Vagina (tissue), 2 donors: ENCODE results near the gene LRCH4. TPM values are rescaled to one million over a fixed set of nuclear protein-coding genes. Genes with fewer than 3 reads are reported as not detected.
A peak's percentile ranks its signal among the peaks of the same experiment; 100 is the strongest.

Source experiments
- DNase-seq, 2 donors: peaks; one replicate each; pipeline ENCODE4 v3.0.0-alpha.2; 2017; ENCODE audit errors: extremely low spot score in 2 of 2
- H3K27ac ChIP-seq: fragments of 200-600 bp; sonication (generic); one replicate; pipeline ENCODE4 v1.5.1; 2019
- H3K27me3 ChIP-seq: fragments of 200-600 bp; sonication (generic); one replicate; pipeline ENCODE4 v1.5.1; 2019
- H3K36me3 ChIP-seq, 2 donors: fragments of 200-600 bp; sonication (generic); one replicate each; pipeline ENCODE4 v1.5.1; 2017 to 2019
- H3K4me1 ChIP-seq: fragments of 200-600 bp; sonication (generic); one replicate; pipeline ENCODE4 v1.5.1; 2019
- H3K4me3 ChIP-seq, 2 donors: fragments of 200-600 bp; sonication (generic); 1 replicate in 1 of 2; 2 replicates in 1 of 2; pipeline ENCODE4 v1.5.1; 2016 to 2019
- H3K9me3 ChIP-seq: fragments of 200-600 bp; sonication (generic); one replicate; pipeline ENCODE4 v1.5.1; 2019
- CTCF ChIP-seq, 3 experiments: fragments of 450-650 bp in 2 of 3; fragments of 200-600 bp in 1 of 3; sonication (generic) in 1 of 3; IDR thresholded peaks; one replicate each; pipeline ENCODE4 v1.5.1; 2017 to 2019; ENCODE audit warnings: antibody characterized with exemption in 3 of 3, mild to moderate bottlenecking in 2 of 3, moderate library complexity in 2 of 3
- POLR2A ChIP-seq, 2 donors: fragments of 450-650 bp; IDR thresholded peaks; one replicate each; pipeline ENCODE4 v1.6.1; 2017; ENCODE audit warnings: antibody characterized with exemption in 2 of 2, mild to moderate bottlenecking in 2 of 2, moderate library complexity in 2 of 2
- POLR2AphosphoS5 ChIP-seq, 2 donors: sonication (generic); formaldehyde crosslinking; IDR thresholded peaks; one replicate each; pipeline ENCODE4 v1.9.0; 2017; ENCODE audit warnings: antibody characterized with exemption in 2 of 2, mild to moderate bottlenecking in 2 of 2, low read depth in 1 of 2; ENCODE audit not compliant: insufficient read depth in 1 of 2
- intact Hi-C: fragments of 100-400 bp; cut with DNase I; formaldehyde crosslinking; loops from one replicate; pipeline ENCODE4 v1.15.1; 2023
- total RNA-seq: library from RNA; depleted of rRNA; stranded (reverse); fragments of >200 nt; gene quantifications from one replicate; pipeline ENCODE4 v1.2.3, GENCODE V29; 2016

The LRCH4 gene
- 72.2 TPM for total RNA-seq

DNA sequence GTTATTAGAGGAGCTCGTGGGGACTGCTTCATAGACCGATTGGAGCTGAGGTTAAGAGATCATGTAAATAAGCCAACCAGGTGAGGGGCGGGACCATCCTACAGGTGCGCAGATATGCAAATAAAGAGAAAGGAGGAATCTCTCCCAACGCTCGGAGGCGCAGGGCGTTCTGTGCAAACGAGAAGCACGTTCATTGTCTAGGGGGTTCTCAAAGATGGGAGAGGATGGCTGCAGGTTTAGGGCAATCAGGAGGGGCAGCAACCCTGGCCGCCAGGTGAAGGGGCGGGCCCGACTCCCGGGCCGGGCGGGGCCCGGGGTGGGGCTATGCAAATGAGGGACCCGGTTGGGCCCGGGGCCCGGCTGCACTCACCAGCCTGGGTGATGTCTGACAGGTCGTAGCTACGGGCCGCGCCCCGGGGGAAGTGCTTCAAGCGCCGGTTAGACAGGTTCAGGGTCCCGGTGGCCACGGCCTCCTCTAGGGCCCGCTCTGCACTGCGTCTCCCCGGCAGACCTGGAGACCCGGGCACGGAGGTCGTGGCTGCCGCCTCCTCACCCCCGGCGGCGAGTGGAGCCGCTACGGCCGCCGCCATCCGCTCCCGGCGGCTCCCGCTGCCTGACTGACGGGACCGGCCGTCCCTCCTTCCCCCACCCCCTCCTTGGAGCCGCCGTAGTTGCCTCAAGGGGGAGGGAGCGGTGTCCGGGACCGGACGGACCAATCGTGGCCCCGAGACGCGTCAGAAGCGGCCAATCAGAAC is at the start of gene LRCH4:
LRCH4 (minus strand) TSS at position 619 of the 755 bp plus-strand sequence; CDS start at position 590, 29 bp downstream.
- H3K4me1 ChIP-seq, result peaks cover 57% of the 10 kb centered on the region
- TF ChIP-seq CTCF (IDR thresholded peaks at IDR 0.05), result no peak
- TF ChIP-seq POLR2AphosphoS5 (IDR thresholded peaks at IDR 0.05; ENCODE audit: insufficient read depth in 1 of 2, low read depth in 1 of 2), result peak in 1 of 2 donors; percentile 99
- TF ChIP-seq POLR2A (IDR thresholded peaks at IDR 0.05), result peak in 1 of 2 donors; percentile 97
- DNase-seq, result no peak

DNA sequence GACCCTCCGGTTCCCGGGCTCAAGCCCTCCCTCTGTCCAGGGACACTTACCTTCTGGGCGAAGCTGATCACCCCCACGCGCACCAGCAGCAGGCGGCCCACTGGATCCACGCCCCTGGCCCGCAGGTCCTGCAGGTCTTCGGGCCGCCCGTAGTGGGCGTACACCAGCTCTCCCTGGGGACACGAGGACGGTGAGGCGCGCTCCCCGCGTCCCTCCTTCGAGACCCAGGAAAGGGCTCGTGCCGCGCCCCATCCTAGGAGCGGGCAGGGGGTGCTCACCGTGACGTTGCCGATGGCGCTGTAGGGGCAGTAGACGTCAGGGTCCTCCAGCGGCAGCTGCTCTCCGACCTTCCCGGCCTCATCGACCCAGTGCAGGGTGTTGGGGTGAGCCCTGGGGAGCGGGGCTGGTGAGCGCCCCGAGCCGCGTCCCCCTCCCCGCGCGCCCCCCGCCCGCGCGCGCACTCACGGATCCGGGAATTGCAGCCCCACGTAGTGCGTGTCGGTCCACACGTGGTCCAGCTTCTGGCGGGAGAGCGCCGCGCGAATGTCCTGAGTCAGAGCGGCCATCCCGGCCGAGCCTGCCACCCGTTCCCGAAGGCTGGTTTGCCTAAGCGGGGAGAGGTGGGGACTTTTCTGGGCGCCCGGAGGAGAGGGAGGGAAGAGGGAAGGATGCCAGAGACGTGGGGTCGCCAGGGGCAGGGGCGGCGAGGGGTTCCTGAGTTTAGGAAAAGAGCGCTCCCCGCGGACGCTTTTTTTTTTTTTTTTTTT is 47.2 kb upstream of the LRCH4 start:
- Histone ChIP-seq H3K27me3 (peaks cover 4% of the 10 kb centered on the region), H3K4me1 (peaks cover 11% of the 10 kb centered on the region), H3K4me3 (peak overlapping the region; percentile 52 to 54), H3K36me3 (no peaks in the 10 kb centered on the region), H3K27ac (no peak overlapping the region), H3K9me3 (no peaks in the 10 kb centered on the region)
- TF ChIP-seq POLR2AphosphoS5 (IDR thresholded peaks at IDR 0.05; ENCODE audit: insufficient read depth in 1 of 2, low read depth in 1 of 2) (no peak), CTCF (IDR thresholded peaks at IDR 0.05) (peak in 1 of 3 experiments; percentile 17), POLR2A (IDR thresholded peaks at IDR 0.05) (no peak)
- intact Hi-C loops, result no loop called here
- DNase-seq, result no peak

More for the DNA sequence above, at the start of gene LRCH4:
- peaks cover 0 to 19% of the 10 kb centered on the region in 2 donors for H3K36me3 ChIP-seq
- peak within 1 kb of the TSS; percentile 79 to 96 for H3K4me3 ChIP-seq
- H3K27me3 ChIP-seq, result no peaks in the 10 kb centered on the region
- intact Hi-C loops, result loop anchor here (1.0 to 5.0 kb wide), 2 partner anchors 87 to 106 kb away; partner anchors contain the start of genes GNB2 and TSC22D4
- peak within 1 kb of the TSS; percentile 94 for H3K27ac ChIP-seq
- H3K9me3 ChIP-seq, result no peaks in the 10 kb centered on the region

DNA sequence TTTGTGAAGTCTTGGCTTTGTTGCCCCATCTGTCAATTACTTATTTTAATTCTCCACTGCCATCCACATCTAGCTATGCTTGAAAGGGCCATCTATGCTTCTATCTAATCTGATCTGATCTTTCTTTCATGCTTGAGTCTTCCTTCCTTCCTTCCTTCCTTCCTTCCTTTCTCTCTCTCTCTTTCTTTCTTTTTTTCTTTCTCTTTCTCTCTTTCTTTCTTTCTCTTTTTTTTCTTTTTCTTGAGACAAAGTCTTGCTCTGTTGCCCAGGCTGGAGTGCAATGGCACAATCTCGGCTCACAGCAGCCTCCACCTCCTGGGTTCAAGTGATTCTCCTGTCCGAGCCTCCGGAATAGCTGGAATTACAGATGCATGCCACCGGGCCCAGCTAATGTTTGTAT is 44.1 kb upstream of the LRCH4 start:
- no peaks in the 10 kb centered on the region for H3K36me3 ChIP-seq
- intact Hi-C loops, result no loop called here
- H3K9me3 ChIP-seq, result no peaks in the 10 kb centered on the region

GRCh38 chr7:100629117-100629716 is 43.3 kb upstream of the LRCH4 start:
- no peak for DNase-seq
- peaks cover 4% of the 10 kb centered on the region for H3K27me3 ChIP-seq
- intact Hi-C loops, result no loop called here

More for the DNA sequence above, 44.1 kb upstream of the LRCH4 start:
- Histone ChIP-seq H3K27me3 (peaks cover 4% of the 10 kb centered on the region), H3K4me3 (no peak overlapping the region), H3K27ac (no peak overlapping the region), H3K4me1 (peaks cover 26% of the 10 kb centered on the region)
- TF ChIP-seq POLR2A (IDR thresholded peaks at IDR 0.05) (no peak), POLR2AphosphoS5 (IDR thresholded peaks at IDR 0.05; ENCODE audit: insufficient read depth in 1 of 2, low read depth in 1 of 2) (no peak), CTCF (IDR thresholded peaks at IDR 0.05) (no peak)
- no peak for DNase-seq

More at GRCh38 chr7:100629117-100629716, 43.3 kb upstream of the LRCH4 start:
- TF ChIP-seq CTCF (IDR thresholded peaks at IDR 0.05) (no peak), POLR2AphosphoS5 (IDR thresholded peaks at IDR 0.05; ENCODE audit: insufficient read depth in 1 of 2, low read depth in 1 of 2) (no peak), POLR2A (IDR thresholded peaks at IDR 0.05) (no peak)
- Histone ChIP-seq H3K4me1 (peaks cover 26% of the 10 kb centered on the region), H3K27ac (no peak overlapping the region), H3K4me3 (no peak overlapping the region), H3K36me3 (no peaks in the 10 kb centered on the region), H3K9me3 (no peaks in the 10 kb centered on the region)
